Measurements from ENCODE around the gene PAPSS2.

DNA sequence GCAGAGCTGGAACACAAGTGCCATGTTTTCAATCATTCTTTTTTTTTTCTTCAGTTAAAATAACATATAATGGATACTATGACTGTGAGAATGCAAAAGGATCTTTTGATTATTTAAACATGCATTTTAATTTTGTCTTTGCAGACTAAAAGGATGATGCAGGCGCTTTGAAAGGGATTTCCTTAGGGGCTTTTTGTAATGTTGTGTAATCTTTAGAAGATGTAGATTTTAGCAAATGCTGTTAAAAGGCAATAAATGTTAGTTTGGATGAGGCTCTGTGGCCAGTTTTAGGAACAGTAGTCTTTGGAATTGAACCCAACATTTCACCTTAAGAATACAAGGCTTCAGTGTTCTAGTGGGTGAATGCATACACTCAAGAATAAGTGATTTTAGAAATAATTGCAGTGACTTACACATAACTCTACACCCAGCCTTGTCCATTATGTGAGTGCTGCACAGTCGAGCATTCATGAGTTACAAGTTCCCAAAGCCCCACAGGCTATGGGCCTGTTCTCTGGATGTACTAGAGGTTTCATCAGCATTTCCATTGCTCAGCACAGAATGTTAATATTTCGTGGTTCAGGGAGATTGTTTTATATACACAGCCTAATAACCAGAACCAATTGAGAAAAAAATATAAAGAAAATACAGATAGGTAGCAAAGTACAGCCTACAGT, 11.6 kb downstream of the PAPSS2 start:
- TF ChIP-seq, protein P1, sequence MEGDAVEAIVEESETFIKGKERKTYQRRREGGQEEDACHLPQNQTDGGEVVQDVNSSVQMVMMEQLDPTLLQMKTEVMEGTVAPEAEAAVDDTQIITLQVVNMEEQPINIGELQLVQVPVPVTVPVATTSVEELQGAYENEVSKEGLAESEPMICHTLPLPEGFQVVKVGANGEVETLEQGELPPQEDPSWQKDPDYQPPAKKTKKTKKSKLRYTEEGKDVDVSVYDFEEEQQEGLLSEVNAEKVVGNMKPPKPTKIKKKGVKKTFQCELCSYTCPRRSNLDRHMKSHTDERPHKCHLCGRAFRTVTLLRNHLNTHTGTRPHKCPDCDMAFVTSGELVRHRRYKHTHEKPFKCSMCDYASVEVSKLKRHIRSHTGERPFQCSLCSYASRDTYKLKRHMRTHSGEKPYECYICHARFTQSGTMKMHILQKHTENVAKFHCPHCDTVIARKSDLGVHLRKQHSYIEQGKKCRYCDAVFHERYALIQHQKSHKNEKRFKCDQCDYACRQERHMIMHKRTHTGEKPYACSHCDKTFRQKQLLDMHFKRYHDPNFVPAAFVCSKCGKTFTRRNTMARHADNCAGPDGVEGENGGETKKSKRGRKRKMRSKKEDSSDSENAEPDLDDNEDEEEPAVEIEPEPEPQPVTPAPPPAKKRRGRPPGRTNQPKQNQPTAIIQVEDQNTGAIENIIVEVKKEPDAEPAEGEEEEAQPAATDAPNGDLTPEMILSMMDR (IDR thresholded peaks at IDR 0.05 in 2 of 3, conservative IDR thresholded peaks at IDR 0.05 in 1 of 3; ENCODE audit: borderline replicate concordance in 1 of 3, insufficient read depth in 1 of 3, low read depth in 2 of 3, low read length in 2 of 3): no peak
- TF ChIP-seq, protein P2, sequence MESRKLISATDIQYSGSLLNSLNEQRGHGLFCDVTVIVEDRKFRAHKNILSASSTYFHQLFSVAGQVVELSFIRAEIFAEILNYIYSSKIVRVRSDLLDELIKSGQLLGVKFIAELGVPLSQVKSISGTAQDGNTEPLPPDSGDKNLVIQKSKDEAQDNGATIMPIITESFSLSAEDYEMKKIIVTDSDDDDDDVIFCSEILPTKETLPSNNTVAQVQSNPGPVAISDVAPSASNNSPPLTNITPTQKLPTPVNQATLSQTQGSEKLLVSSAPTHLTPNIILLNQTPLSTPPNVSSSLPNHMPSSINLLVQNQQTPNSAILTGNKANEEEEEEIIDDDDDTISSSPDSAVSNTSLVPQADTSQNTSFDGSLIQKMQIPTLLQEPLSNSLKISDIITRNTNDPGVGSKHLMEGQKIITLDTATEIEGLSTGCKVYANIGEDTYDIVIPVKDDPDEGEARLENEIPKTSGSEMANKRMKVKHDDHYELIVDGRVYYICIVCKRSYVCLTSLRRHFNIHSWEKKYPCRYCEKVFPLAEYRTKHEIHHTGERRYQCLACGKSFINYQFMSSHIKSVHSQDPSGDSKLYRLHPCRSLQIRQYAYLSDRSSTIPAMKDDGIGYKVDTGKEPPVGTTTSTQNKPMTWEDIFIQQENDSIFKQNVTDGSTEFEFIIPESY (IDR thresholded peaks at IDR 0.05; ENCODE audit: extremely low read depth, insufficient replicate concordance, low read length): no peak
- TF ChIP-seq JUND (IDR thresholded peaks at IDR 0.05) (no peak), CEBPB (IDR thresholded peaks at IDR 0.05; ENCODE audit: low read depth) (no peak), MAX (IDR thresholded peaks at IDR 0.05) (no peak), ATF3 (IDR thresholded peaks at IDR 0.05) (no peak), POLR2AphosphoS5 (IDR thresholded peaks at IDR 0.05; ENCODE audit: low read depth, low read length) (no peak), POLR2A (IDR thresholded peaks at IDR 0.05; ENCODE audit: borderline replicate concordance, extremely low read depth, insufficient read depth, insufficient read length) (no peak), CBX3 (IDR thresholded peaks at IDR 0.05; ENCODE audit: low read depth) (no peak), SP1 (IDR thresholded peaks at IDR 0.05; ENCODE audit: low read depth) (no peak), ELF1 (IDR thresholded peaks at IDR 0.05; ENCODE audit: borderline replicate concordance, low read depth) (no peak)
- TF ChIP-seq, protein P3, sequence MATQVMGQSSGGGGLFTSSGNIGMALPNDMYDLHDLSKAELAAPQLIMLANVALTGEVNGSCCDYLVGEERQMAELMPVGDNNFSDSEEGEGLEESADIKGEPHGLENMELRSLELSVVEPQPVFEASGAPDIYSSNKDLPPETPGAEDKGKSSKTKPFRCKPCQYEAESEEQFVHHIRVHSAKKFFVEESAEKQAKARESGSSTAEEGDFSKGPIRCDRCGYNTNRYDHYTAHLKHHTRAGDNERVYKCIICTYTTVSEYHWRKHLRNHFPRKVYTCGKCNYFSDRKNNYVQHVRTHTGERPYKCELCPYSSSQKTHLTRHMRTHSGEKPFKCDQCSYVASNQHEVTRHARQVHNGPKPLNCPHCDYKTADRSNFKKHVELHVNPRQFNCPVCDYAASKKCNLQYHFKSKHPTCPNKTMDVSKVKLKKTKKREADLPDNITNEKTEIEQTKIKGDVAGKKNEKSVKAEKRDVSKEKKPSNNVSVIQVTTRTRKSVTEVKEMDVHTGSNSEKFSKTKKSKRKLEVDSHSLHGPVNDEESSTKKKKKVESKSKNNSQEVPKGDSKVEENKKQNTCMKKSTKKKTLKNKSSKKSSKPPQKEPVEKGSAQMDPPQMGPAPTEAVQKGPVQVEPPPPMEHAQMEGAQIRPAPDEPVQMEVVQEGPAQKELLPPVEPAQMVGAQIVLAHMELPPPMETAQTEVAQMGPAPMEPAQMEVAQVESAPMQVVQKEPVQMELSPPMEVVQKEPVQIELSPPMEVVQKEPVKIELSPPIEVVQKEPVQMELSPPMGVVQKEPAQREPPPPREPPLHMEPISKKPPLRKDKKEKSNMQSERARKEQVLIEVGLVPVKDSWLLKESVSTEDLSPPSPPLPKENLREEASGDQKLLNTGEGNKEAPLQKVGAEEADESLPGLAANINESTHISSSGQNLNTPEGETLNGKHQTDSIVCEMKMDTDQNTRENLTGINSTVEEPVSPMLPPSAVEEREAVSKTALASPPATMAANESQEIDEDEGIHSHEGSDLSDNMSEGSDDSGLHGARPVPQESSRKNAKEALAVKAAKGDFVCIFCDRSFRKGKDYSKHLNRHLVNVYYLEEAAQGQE (IDR thresholded peaks at IDR 0.05; ENCODE audit: low read depth): no peak
